ENCODE measurements around the gene MRPL17.

GRCh38 chr11:6648501-6648900 is 34.6 kb downstream of the MRPL17 start:
- TF ChIP-seq CTCF (IDR thresholded peaks at IDR 0.05) (no peak), POLR2A (IDR thresholded peaks at IDR 0.05) (no peak)

Data from transverse colon (tissue), 3 donors.